ENCODE results near the gene PTPRM.
"Not testable (repeated sequence)": the region's sequence is repeated elsewhere in the genome, so short reads cannot be mapped to it uniquely, and the experiment has no call there.

Gene PTPRM

GRCh38 chr18:7729868-7730267 is 162.8 kb downstream of the PTPRM start:
- no peak for DNase-seq

GRCh38 chr18:7730682-7731081 is 163.6 kb downstream of the PTPRM start:
- no peak for DNase-seq

- DNase-seq = no peak
These were observed 166.5 kb downstream of the PTPRM start for GRCh38 chr18:7733642-7734041.

- DNase-seq = no peak
These were observed 168.1 kb downstream of the PTPRM start for GRCh38 chr18:7735196-7735595.

- DNase-seq = no peak
These were observed 168.6 kb downstream of the PTPRM start for GRCh38 chr18:7735626-7736175.

GRCh38 chr18:7736526-7736925 is 169.4 kb downstream of the PTPRM start:
- DNase-seq = not testable (repeated sequence)

- DNase-seq = no peak
These were observed 170.4 kb downstream of the PTPRM start for GRCh38 chr18:7737550-7737949.

GRCh38 chr18:7740821-7741220 is 173.7 kb downstream of the PTPRM start:
- DNase-seq = no peak

GRCh38 chr18:7741640-7742039 is 174.5 kb downstream of the PTPRM start:
- no peak for DNase-seq

GRCh38 chr18:7742224-7742623 is 175.1 kb downstream of the PTPRM start:
- DNase-seq = no peak

- DNase-seq = no peak
These were observed 176.1 kb downstream of the PTPRM start for GRCh38 chr18:7743256-7743655.

GRCh38 chr18:7746106-7746505 is 179.0 kb downstream of the PTPRM start:
- no peak for DNase-seq

GRCh38 chr18:7748251-7749007 is 181.3 kb downstream of the PTPRM start:
- DNase-seq = no peak

- DNase-seq = no peak
These were observed 181.9 kb downstream of the PTPRM start for GRCh38 chr18:7749008-7749405.

- DNase-seq = no peak
These were observed 182.4 kb downstream of the PTPRM start for GRCh38 chr18:7749510-7749981.

GRCh38 chr18:7750095-7750663 is 183.1 kb downstream of the PTPRM start:
- no peak for DNase-seq

- DNase-seq = no peak
These were observed 183.8 kb downstream of the PTPRM start for GRCh38 chr18:7750966-7751365.

- DNase-seq = no peak
These were observed 187.1 kb downstream of the PTPRM start for GRCh38 chr18:7754258-7754657.

GRCh38 chr18:7754725-7755181 is 187.6 kb downstream of the PTPRM start:
- DNase-seq = no peak

- no peak for DNase-seq
These were observed 188.8 kb downstream of the PTPRM start for GRCh38 chr18:7755753-7756475.

GRCh38 chr18:7757175-7757574 is 190.1 kb downstream of the PTPRM start:
- DNase-seq = no peak

GRCh38 chr18:7758764-7759163 is 191.6 kb downstream of the PTPRM start:
- DNase-seq = no peak
